Stimulated activated CD4-positive, alpha-beta T cell treated with anti-CD3 and anti-CD28 coated beads, TNF-alpha, amount 100 ng/mL, for 1 hour (primary cell): ENCODE results near the gene ASIP.
"Not testable (repeated sequence)": the region's sequence is repeated elsewhere in the genome, so short reads cannot be mapped to it uniquely, and the experiment has no call there.

ENCODE experiments used
- DNase-seq, 3 donors: peaks; one replicate each; pipeline ENCODE4 v3.0.0-alpha.2; 2020; ENCODE audit warnings: low read depth in 3 of 3, low spot score in 1 of 3

Gene ASIP, protein sequence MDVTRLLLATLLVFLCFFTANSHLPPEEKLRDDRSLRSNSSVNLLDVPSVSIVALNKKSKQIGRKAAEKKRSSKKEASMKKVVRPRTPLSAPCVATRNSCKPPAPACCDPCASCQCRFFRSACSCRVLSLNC

DNA sequence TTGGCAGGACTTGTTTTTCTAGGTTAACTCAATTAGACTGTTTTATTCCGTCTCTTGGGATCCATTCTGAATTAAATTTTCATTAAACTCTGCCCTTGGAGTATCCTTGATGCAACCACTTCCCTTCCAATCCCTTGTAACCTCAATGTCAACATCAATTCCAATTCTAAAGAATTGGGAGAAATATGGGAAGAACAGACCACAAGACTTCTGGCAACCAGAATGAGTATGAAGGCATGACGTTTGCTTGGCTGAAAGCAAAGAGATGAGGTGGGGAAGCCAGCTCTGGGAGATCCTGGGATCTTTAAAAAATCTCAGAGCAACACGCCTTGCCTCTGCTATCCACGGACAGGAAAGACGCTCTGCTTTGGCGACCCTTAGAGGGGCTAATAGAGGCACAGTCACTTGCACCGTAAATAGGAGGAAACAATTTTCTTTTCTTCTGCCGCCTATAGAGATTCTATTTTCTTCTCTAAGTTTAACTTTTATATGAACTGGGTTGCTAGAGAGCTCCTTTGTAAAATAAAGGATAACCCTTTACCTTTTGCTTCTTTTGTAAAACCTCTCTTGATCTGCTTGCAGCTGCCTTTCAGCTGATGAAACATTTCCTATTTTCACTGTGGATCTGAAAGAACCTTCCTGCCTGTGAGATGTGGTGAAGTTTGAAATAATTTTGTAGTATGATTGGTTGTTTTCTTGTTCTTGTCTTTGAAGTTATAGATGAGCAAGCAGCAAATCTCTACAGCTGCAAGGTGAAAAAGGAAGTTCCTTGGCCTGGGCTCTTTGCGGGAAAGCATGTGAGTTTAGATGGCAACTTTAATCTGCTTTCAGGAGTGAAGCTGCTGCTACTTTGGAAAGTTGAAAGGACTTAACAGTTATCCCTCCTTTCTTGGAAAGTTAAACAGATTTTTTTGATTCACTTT is at the start of gene ASIP:
Gene ASIP, plus strand, starts transcription at position 731 of the 923 bp plus-strand sequence. CDS start 18,952 bp downstream, outside the sequence.
- DNase-seq, result no peak

DNA sequence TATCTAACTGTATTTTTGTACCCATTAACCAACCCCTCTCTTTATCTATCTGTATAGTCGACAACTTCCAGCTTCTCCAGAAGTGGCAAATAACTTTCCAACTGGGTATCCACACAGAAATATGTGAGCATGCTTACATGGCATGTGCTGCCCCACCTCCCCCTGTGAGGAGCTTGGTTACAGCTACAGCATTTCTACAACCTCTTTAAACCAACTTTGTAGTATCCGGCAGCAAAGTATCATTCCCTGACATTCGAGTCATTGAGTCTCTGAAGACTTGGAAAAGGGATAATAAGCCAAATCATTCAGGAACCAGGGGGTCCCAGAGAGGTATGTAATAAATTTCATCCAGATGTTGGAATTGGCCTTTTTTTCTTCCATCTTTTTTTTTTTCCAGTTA is 48.2 kb upstream of the ASIP start:
- no peak for DNase-seq

DNA sequence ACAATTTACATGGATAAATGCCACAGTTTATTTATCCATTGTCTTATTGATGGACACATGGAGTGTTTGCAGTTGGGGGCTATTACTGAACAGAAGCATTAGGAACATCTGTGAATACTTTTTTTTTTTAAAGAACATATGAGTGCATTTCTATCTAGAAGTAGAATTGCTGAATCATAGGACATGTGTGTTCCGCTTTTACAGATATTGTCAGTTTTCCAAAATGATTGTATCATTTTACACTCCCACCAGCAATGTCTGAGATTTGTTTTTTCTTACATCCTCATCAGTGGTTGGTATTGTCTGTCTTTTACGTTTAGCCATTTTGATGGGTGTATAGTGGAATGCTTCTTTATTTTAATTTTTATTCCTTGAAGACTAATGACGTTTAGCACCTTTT is 42.0 kb upstream of the ASIP start:
- DNase-seq, result no peak

DNA sequence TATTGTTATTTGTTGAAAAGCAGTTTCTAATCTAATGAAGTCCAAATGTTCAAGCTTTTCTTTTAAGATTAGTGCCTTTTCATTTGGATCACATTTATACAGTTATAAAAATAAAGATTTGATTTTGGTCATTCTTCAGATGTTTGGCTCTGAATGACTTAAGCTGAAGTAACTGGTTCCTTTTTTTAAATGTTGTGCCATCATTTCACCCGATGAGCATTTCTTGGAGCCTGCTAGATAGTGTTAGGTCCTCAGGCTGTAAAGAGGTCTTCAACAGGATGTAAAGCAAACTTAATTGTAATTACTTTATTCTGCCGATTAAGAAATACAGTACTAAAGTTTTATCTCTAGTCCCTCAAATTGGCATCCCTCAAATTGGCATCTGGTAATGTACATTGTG is 41.2 kb upstream of the ASIP start:
- DNase-seq, result no peak

DNA sequence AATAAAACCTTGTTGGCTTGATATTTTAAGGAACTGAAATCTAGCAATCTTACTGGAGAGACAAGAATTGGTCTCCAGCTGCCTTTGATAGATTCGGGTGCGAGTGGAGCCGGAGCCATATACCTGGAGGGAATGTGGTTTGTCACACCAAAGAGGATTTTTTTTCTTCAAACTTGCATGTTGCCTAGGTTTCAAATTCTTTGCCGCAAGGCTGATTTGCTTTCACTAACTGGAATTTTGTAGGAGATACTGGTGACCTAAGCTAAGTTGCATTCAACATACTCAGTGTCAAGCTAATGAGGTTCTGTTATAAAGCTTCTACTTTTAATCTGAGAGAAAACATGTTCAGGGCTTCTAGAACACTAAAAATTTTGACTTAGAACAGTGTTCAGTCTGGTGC is 39.7 kb upstream of the ASIP start:
- no peak for DNase-seq

DNA sequence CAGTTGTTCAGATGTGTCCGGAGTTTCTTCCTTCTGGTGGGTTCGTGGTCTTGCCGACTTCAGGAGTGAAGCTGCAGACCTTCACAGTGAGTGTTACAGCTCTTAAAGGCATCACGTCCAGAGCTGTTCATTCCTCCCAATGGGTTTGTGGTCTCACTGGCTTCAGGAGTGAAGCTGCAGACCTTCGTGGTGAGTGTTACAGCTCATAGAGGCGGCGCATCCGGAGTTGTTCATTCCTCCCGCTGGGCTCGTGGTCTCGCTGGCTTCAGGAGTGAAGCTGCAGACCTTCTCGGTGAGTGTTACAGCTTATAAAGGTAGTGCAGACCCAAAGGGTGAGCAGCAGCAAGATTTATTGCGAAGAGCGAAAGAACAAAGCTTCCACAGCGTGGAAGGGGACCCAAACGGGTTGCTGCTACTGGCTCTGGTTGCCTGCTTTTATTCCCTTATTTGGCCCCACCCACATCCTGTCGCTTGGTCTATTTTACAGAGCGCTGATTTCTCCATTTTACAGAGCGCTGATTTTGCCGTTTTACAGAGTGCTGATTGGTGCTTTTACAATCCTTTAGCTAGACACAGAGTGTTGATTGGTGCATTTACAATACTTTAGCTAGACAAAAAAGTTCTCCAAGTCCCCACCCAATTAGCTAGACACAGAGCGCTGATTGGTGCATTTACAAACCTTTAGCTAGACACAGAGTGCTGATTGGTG is 35.9 kb upstream of the ASIP start:
- DNase-seq, result not testable (repeated sequence)

DNA sequence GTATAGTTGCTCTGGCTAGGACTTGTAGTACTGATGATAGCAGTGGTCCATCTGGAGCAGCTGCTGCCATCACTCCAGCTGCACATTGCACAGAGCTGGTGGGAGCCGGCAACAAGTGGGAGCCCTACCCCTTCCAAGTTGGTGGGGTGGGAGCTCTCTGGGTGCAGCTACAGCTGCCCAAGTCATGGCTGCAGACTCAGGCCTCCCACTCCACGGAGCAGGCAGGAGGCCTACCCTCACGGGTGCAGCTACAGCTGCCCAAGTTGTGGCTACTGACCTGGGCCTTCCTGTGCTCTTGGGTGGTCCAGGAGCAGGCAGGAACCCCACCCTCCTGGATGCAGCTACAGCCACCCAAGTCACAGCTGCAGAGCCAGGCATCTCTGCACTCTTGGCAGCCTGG is 32.1 kb upstream of the ASIP start:
- DNase-seq, result no peak

DNA sequence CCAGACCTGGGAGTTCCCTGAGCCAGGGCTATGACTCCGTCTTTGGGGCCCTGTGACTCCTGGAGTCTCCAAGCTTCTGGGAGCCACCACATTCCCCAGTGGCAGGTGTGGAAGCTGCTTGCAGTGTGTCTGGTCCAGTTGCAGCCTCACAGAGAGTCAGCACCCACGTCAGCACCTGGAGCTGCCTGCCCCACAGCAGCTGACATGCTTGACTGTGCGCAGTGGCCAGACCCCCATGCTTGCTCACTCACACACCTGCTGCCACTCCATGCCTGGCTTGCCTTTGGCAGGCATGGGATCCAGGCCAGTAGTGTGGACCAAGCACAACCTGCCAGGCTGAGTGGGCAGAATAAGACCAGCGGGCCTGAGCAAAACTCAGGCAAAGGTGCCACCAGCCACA is 31.0 kb upstream of the ASIP start:
- DNase-seq, result no peak

DNA sequence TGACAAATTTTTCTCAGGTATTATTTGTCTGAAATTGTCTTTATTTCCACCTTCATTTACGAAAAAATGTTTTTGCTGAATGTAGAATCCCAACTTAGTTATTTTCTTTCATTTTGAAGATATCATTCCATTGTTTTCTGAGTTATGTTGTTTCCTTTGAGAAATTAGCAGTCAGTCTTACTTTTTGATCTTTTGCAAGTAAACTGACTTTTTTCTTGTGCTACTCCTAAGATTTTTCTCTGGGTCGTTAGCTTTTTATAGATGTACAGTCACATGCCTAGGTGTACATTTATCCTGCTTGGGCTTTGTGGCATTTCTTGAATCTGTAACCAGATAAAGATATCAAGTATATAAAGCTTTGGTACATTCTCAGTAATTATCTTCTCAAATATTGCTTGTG is 29.6 kb upstream of the ASIP start:
- no peak for DNase-seq

DNA sequence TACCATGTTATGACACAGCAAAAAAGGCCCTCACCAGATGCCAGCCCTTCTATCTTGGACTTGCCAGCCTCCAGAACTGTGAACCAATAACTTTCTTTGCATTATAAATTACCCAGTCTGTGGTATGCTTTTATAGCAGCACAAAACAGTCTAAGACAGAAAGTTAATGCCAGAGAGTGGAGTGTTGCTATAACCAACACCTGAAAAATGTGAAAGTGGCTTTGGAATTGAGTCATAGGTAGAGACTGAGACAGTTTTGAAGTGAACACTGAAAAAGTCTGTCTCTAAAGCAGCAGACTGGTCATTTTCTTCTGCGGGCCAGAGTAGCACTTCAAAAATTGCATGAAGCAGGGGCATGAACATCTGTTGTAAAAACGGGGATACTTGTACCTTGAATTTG is 28.0 kb upstream of the ASIP start:
- DNase-seq, result no peak

DNA sequence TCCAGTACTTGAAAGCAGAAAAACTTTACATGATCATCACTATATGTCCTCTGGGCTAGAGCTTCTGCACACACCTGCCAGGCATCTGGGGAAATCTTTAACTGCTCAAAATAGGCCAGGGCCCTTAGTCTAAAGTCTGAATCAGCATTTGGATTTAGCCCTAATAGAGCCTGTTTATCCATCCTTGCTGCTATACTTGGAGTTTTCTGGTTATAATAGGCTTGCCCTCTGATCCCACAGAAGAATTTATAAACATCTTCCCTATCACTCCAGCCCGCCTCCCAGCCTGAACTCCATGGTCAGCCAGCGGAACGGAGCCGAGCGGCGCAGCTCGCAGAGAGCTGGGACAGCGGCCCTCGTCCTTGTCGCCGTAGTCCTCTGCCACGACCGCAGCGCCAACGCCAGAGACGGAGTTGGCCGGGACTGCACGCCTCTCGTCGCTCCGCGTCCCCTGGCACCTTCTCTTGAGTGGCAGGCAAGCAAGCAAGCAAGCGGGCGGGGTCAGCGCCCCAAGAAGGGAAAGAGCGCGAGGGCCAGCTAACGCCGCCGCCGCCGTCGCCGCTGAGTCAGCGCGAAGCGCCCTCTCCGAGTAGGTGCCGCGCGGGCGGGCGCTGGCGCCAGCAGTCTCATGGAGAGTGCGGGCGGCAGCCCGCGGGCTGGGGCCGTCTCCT is 25.4 kb upstream of the ASIP start:
- DNase-seq, result peak in 1 of 3 donors; percentile 37

DNA sequence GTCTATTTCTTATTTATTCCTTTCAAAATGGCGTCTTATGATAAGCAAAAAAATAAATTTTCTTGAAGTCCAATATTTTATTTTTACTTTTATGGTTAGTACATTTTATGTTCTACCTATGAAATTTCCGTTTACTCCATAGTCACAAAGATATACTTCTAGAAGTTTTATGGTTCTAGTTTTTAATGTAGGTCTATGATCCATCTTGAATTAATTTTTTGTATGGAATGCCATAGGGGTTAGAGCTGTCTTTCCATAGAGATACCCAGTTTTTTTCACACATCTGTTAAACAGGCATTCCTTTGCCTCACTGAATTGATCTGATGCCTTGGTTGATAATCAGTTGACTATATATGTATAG is 24.9 kb upstream of the ASIP start:
- DNase-seq, result no peak

DNA sequence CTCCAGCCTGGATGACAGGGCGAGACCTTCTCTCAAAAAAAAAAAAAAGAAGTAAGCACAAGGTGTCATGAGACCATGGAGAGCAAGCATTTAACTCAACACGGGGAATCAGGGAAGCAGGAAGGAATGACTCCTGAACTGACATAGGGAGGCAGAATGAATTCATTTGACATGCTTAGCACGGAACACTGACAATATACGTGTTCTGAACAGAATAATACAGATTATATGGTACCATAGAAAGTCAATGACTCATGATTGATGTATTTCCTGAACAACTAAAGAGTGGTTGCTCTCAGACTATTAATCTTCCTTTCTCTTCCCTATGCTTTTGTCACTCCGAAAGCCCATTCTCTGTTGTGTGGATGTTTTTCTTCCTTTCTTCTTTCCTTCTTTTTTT is 20.7 kb upstream of the ASIP start:
- no peak for DNase-seq

DNA sequence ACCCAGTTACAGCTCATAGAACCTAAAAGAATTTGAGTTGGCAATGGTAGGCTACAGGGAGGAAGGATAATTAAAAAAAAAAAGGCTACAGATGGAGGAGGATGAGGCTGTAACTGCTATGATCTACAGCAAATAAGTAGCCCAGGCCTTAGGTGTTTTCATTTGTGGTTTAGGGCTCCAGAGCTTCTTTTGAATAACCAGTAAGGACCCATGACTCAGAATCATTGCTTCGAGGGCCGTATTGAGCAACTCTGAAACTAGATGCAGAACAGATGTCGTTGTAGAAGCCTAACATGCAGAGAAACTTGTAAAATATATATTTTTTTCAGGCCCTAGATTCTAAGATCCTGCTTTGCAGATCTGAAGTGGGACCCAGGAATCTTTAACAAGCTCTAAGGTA is 19.0 kb upstream of the ASIP start:
- DNase-seq, result no peak

DNA sequence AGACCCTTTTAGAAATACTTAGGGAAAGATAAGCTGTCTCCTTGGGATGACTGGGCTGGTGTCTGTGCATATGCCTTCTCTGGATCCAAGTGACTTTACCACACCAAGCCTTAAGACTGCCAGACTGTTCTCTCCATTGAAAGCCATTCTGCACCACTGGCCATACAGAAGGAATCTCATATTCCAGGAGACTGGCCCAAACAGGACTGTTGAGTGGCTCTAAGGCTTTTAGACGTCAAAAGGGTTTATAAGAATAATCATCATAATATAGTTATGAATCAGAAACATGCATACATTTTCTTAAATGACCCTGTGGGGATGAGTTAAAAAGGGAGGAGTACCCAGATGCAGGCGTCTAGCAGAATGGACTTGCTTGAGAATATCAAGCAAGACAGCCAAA is 17.0 kb upstream of the ASIP start:
- DNase-seq, result not testable (repeated sequence)

DNA sequence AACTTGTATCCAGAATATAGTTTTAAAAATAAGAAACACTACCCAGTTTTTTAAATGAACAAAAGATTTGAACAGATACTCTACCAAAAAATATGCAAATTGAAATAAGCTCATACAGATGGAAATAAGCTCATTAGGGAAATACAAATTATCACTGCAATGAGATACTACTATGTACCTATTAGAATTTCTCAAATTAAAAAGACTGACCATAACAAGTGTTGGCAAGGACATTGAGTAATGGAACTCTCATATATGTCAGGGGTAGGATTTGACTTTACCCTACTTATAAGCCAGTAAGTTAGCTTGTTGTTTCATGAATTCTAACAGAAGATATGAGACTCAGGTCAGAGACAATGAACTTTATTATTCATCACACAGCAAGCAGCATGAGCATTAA is 9.6 kb upstream of the ASIP start:
- no peak for DNase-seq

DNA sequence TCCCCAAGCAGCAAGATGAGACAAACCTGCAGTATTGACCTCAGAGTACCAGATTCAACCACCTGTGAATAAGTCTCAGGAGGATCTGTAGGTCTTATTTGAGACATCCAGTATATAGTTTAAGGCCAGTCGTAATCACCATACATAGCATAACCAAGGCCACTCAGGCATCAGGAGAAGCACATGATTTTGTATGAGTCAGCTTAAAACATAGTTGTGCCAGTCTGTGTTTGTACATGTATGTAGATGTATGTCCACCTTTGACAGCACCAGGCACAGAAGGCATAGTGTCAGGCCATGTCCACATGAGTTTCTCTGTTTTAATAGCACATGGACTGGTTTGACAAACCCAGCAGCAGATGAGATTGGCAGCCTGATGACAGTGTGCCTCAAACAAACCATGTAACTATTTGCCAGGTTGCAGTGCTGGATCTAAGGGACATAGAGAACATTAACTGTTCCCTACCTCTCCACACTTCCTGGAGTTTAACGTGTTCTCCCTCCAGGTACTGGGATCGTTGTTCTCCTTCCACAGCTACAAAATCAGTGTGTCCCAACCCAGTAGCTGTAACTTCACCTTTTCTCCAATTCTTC is 8.6 kb upstream of the ASIP start:
- no peak for DNase-seq

DNA sequence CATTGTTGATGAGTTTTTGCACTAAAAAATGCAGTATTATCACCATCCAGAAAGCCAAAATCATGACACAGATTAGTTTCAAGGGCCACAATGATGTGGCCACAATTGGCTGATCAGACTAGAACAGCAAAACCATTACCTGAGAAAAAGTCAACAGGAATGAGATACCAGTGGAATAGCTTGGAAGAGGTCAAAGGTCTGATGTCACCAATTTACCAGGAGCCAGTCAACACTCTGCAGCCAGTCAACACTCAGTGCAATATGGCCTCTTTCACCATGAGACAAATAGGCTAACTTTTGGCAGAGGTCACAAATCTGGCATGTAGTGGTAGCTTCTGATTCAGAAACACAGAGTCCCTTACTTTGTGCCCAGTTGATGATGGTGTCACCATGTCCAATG is 7.5 kb upstream of the ASIP start:
- DNase-seq, result no peak

DNA sequence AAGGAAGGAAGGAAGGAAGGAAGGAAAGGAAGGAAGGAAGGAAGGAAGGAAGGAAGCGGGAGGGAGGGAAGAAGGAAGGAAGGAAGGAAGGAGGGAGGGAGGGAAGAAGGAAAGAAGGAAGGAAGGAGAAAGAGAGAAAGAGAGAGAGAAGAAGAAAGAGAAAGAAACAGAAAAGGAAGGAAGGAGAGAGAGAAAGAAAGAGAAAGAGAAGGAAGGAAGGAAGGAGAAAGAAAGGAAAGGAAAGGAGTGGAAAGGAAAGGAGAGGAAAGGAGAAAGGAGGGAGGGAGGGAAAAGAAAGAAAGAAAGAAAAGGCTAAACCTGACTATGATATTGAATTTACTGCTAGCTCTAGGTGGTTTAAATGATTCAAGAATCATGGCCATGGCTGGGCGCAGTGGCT is 5.3 kb upstream of the ASIP start:
- no peak for DNase-seq

DNA sequence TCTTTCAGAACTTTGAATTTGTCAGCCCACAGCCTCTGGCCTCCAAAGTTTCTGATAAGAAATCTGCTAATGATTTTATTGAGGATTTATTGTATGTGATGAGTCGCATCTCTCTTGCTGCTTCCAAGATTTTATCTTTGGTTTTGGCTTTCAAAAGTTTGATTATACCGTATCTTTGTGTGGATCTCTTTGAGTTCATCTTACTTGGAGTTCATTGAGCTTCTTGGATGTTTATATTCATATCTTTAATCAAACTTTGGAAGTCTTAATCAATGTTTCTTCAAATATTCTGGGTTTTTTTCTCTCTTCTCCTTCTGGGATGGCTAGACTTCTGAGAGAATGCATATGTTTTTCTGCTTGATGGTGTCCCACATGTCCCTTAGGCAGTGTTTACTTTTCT is 3.3 kb upstream of the ASIP start:
- DNase-seq, result no peak

DNA sequence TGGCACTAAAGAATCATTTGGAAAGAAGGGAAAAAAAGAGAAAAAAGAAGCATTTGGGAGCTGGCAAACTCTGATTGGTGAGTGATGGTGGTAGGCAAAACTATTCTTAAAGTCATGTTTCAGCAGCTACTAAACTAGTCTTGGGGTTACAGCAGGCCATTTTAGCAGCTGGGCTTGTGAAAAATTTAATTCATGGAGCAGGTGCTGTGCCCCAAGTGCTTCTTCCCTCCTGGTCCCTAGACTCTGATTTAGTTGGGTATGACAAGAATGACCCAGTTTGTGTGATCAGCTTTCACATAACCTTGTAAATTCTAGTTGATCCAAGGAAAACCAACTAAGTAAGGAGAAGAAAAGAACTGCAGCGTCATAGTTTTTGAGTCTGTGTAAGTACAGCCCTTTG is 1.1 kb upstream of the ASIP start:
- no peak for DNase-seq
